GM20431 (cell line): ENCODE data around the gene GBX1.

Experiments
- in situ Hi-C: fragments of 300-500 bp; cut with MseI, MboI; formaldehyde crosslinking; loops from one replicate; pipeline ENCODE4 v1.15.0; 2020; ENCODE audit warnings: low sequenced_read_pairs; ENCODE audit not compliant: unreplicated experiment

The GBX1 gene

GRCh38 chr7:151101621-151102396 is 65.7 kb downstream of the GBX1 start:
- in situ Hi-C loops = no loop called here

DNA sequence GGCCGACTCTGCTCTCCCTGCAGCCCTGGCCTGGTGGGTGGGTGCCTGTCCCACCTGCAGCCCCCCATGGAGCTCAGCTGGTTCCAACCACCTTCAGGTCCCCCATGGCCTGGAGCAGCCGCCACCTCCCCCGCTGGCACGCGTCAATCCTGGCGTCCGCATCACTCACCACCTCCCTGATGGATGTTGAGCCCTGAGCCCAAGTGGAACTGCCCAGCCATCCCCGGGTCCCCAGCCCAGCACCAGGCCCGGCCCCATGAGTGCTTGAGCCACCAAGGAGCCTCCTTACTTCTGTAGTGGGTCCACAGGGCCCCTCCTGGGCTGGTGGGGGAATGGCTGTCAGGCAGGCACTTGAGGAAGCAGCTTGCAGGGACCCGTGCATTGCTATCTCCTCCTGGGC is 66.6 kb downstream of the GBX1 start:
- in situ Hi-C loops = no loop called here

GRCh38 chr7:151099486-151100211 is 67.8 kb downstream of the GBX1 start:
- in situ Hi-C loops = no loop called here
